Fibroblast of lung (primary cell): Measurements from ENCODE around the gene SPON1. TPM values are rescaled to one million over a fixed set of nuclear protein-coding genes. Genes with fewer than 3 reads are reported as not detected.
"Not testable (repeated sequence)": the region's sequence is repeated elsewhere in the genome, so short reads cannot be mapped to it uniquely, and the experiment has no call there.

Experiments used
- DNase-seq, 2 donors: peaks; one replicate each; pipeline versions ENCODE4 v3.0.0 to v3.0.0-alpha.2; 2010; ENCODE audit warnings: low read depth in 2 of 2
- H2AFZ ChIP-seq: 2 replicates; pipeline ENCODE4 v1.5.1; 2012; ENCODE audit warnings: low read length, control low read depth, inconsistent platforms
- H3K27ac ChIP-seq: 2 replicates; pipeline ENCODE4 v1.5.1; 2011; ENCODE audit warnings: low read length, control low read depth; ENCODE audit not compliant: insufficient read depth
- H3K27me3 ChIP-seq: 2 replicates; pipeline ENCODE4 v1.5.1; 2011; ENCODE audit warnings: mild to moderate bottlenecking, low read length; ENCODE audit not compliant: control insufficient read depth, insufficient read depth
- H3K36me3 ChIP-seq: 2 replicates; pipeline ENCODE4 v1.5.1; 2011; ENCODE audit warnings: low read length; ENCODE audit not compliant: control insufficient read depth, insufficient read depth
- H3K4me1 ChIP-seq: 2 replicates; pipeline ENCODE4 v1.5.1; 2011; ENCODE audit warnings: low read length; ENCODE audit not compliant: control insufficient read depth, insufficient read depth; ENCODE audit errors: extremely low read depth
- H3K4me2 ChIP-seq: 2 replicates; pipeline ENCODE4 v1.5.1; 2011; ENCODE audit warnings: low read length, control low read depth; ENCODE audit not compliant: insufficient read depth; ENCODE audit errors: extremely low read depth
- H3K4me3 ChIP-seq, 4 experiments: fragments of 200-600 bp in 1 of 4; sonication (generic) in 1 of 4; replicated peaks in 1 of 4; 2 replicates each; pipeline ENCODE4 v1.5.1; 2011 to 2016; ENCODE audit warnings: low read length in 4 of 4, low read depth in 3 of 4, mild to moderate bottlenecking in 3 of 4, control low read depth in 2 of 4, inconsistent platforms in 1 of 4, mixed read lengths in 1 of 4; ENCODE audit not compliant: insufficient read depth in 1 of 4; ENCODE audit errors: control extremely low read depth in 1 of 4
- H3K79me2 ChIP-seq: 2 replicates; pipeline ENCODE4 v1.5.1; 2012; ENCODE audit warnings: mild to moderate bottlenecking, low read length, inconsistent platforms; ENCODE audit not compliant: control insufficient read depth, insufficient read depth
- H3K9ac ChIP-seq: 2 replicates; pipeline ENCODE4 v1.5.1; 2011; ENCODE audit warnings: mild to moderate bottlenecking, low read length, control low read depth; ENCODE audit not compliant: insufficient read depth
- H3K9me3 ChIP-seq: 2 replicates; pipeline ENCODE4 v1.5.1; 2012; ENCODE audit warnings: low read depth, low read length; ENCODE audit not compliant: control insufficient read depth, insufficient read depth
- H4K20me1 ChIP-seq: 2 replicates; pipeline ENCODE4 v1.5.1; 2011; ENCODE audit warnings: low read length; ENCODE audit not compliant: control insufficient read depth, insufficient read depth; ENCODE audit errors: extremely low read depth
- EZH2 ChIP-seq: IDR thresholded peaks from 2 replicates; pipeline ENCODE4 v1.5.1; 2012; ENCODE audit warnings: low read length, control low read depth, mild to moderate bottlenecking; ENCODE audit errors: missing control alignments
- polyA plus RNA-seq, 2 donors: library from polyadenylated mRNA; depleted of rRNA in 1 of 2; stranded (reverse) in 1 of 2; unstranded in 1 of 2; fragments of >200 nt; gene quantifications; 2 replicates each; pipeline ENCODE4 v1.2.1, GENCODE V29; 2011 to 2012; ENCODE audit warnings: missing spikeins in 1 of 2
- total RNA-seq: library from RNA; depleted of rRNA; stranded (reverse); fragments of >200 nt; gene quantifications from 2 replicates; pipeline ENCODE4 v1.2.1, GENCODE V29; 2014
- TF ChIP-seq, protein P1 (sequence below), 2 donors: IDR thresholded peaks in 1 of 2; conservative IDR thresholded peaks in 1 of 2; 1 replicate in 1 of 2; 2 replicates in 1 of 2; pipeline ENCODE4 v1.5.1; 2011 to 2012; ENCODE audit warnings: low read length in 2 of 2, control low read depth in 1 of 2, inconsistent platforms in 1 of 2, low read depth in 1 of 2, mild to moderate bottlenecking in 1 of 2

SPON1 gene
- total and polyA plus RNA-seq, 2 donors (not counting 1 experiment from before 2014, with no cell fraction given): 0.45 to 3.5 TPM

DNA sequence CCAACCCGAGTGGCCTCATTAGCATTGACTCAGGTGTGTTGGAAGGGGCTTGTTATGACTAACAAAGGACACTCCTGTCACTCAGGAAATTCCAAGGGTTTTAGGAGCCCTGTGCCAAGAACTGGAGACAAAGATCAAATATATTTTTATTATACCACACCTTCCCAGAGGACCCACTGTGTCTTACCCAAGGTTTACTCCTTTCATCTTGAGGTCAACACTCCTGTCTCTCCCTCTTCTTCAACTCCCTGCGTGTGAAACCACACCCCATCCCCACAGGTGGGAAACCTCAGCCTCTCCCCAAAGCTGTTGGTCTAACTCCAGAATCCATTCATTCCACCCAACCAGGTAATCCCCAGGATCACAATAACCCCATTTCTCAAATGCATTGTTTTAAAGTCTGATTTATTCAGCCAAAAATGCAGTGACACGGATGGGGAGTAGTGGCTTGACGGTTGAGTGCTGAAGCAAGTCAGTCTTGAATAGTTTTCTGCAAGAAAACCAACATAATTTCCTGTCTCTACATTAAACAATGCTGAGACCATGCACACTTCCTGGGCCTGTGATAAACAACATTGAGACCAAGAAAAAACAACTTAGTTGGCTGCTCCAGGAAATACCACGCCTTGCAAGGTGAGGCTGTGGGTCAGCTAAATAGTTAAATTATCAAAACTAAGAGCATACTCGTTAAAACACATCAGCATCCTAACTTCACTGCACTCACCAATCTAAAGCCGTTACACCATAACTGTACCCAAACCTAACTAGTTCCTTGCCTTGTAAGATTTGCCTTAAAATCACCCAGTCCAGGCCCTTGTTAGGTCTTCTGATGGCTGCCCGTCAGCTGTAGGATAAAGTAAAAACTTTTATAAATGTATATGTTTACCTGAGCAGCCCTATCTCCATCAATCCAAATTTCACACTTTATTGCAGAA, 38.5 kb upstream of the SPON1 start:
- no peak for DNase-seq
- H3K36me3 ChIP-seq: no peaks in the 10 kb centered on the region
- H3K27me3 ChIP-seq: peaks cover 4% of the 10 kb centered on the region
- no peak overlapping the region for H2AFZ ChIP-seq
- TF ChIP-seq, protein P1, sequence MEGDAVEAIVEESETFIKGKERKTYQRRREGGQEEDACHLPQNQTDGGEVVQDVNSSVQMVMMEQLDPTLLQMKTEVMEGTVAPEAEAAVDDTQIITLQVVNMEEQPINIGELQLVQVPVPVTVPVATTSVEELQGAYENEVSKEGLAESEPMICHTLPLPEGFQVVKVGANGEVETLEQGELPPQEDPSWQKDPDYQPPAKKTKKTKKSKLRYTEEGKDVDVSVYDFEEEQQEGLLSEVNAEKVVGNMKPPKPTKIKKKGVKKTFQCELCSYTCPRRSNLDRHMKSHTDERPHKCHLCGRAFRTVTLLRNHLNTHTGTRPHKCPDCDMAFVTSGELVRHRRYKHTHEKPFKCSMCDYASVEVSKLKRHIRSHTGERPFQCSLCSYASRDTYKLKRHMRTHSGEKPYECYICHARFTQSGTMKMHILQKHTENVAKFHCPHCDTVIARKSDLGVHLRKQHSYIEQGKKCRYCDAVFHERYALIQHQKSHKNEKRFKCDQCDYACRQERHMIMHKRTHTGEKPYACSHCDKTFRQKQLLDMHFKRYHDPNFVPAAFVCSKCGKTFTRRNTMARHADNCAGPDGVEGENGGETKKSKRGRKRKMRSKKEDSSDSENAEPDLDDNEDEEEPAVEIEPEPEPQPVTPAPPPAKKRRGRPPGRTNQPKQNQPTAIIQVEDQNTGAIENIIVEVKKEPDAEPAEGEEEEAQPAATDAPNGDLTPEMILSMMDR (conservative IDR thresholded peaks at IDR 0.05 in 1 of 2, IDR thresholded peaks at IDR 0.05 in 1 of 2; ENCODE audit: low read depth in 1 of 2, low read length in 2 of 2): no peak
- TF ChIP-seq EZH2: no peak
- no peaks in the 10 kb centered on the region for H3K79me2 ChIP-seq
- no peak overlapping the region for H3K4me2 ChIP-seq
- no peaks in the 10 kb centered on the region for H4K20me1 ChIP-seq
- no peaks in the 10 kb centered on the region for H3K9me3 ChIP-seq
- H3K4me3 ChIP-seq: no peak overlapping the region
- no peak overlapping the region for H3K27ac ChIP-seq
- no peak overlapping the region for H3K9ac ChIP-seq
- H3K4me1 ChIP-seq: peaks cover 4% of the 10 kb centered on the region

DNA sequence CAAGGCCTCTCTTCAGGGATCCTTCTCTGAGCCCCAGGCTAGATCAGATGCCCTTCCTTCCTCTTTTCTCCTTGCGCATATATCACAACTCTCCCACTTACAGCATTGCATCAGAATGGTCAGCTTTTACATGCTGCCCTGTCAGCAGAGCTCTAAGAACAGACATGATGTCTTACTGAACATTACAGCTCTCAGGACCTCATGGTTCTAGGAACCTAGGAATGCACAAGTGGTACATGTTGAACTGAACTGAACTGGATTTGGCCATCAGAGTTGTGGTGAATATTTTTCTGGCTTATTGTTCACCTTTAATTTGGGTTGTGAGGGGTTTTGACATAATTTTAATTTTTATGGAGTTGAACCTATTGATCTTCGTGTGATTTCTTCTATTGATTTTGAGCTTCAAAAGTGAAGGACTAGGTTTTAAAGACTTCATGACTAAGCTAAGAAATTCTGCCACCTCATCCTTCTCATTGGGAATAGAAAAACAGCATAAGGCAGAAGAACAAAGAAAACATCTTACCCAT, 37.7 kb upstream of the SPON1 start:
- no peak overlapping the region for H3K4me2 ChIP-seq
- peaks cover 4% of the 10 kb centered on the region for H3K27me3 ChIP-seq
- peaks cover 6% of the 10 kb centered on the region for H3K4me1 ChIP-seq
- H4K20me1 ChIP-seq: no peaks in the 10 kb centered on the region
- TF ChIP-seq, protein P1 (conservative IDR thresholded peaks at IDR 0.05 in 1 of 2, IDR thresholded peaks at IDR 0.05 in 1 of 2; ENCODE audit: low read depth in 1 of 2, low read length in 2 of 2): no peak
- no peak for TF ChIP-seq EZH2
- no peak overlapping the region for H3K27ac ChIP-seq
- no peak overlapping the region for H3K4me3 ChIP-seq
- DNase-seq: no peak
- H2AFZ ChIP-seq: no peak overlapping the region
- no peaks in the 10 kb centered on the region for H3K79me2 ChIP-seq
- H3K9ac ChIP-seq: no peak overlapping the region
- no peaks in the 10 kb centered on the region for H3K9me3 ChIP-seq
- no peaks in the 10 kb centered on the region for H3K36me3 ChIP-seq

DNA sequence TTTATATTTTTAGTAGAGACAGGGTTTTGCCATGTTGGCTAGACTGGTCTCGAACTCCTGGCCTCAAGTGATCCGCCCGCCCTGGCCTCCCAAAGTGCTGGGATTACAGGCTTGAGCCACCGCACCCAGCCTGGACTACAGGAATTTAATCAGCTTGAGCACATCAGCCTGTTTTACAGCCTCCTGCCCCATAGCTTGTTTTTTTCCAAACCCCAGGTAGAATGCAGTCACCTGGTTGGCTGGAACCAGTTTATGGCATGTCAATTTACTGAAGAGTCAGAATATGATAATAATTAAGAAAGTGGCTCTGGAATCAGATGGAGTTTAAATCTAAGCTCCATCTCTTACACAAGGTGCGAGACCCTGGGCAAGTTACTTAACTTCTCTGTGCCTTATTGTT, 36.2 kb upstream of the SPON1 start:
- H3K4me2 ChIP-seq, H3K4me3 ChIP-seq, H3K36me3 ChIP-seq, H4K20me1 ChIP-seq, DNase-seq, H2AFZ ChIP-seq, H3K4me1 ChIP-seq, H3K9me3 ChIP-seq, H3K79me2 ChIP-seq, H3K27ac ChIP-seq, H3K27me3 ChIP-seq, H3K9ac ChIP-seq: not testable (repeated sequence)
